K562 (cell line): ENCODE results near the gene ADGRE3. TPM values are rescaled to one million over a fixed set of nuclear protein-coding genes. Genes with fewer than 3 reads are reported as not detected.
A peak's percentile ranks its signal among the peaks of the same experiment; 100 is the strongest.

ENCODE experiments used
- ARNT ChIP-seq, 2 experiments: fragments of 450-650 bp; IDR thresholded peaks; 2 replicates each; pipeline ENCODE4 v1.6.1; 2016; ENCODE audit warnings: mild to moderate bottlenecking in 1 of 2
- BCOR ChIP-seq: fragments of 450-650 bp; IDR thresholded peaks from 2 replicates; pipeline ENCODE4 v1.6.1; 2016
- BHLHE40 ChIP-seq: IDR thresholded peaks from 2 replicates; pipeline ENCODE4 v1.6.1; 2011; ENCODE audit warnings: low read length, improper control_type of control experiment
- CBX5 ChIP-seq: IDR thresholded peaks from 2 replicates; pipeline ENCODE4 v1.6.1; 2014; ENCODE audit warnings: low read depth, borderline replicate concordance
- KHSRP ChIP-seq: fragments of 450-650 bp; IDR thresholded peaks from 2 replicates; pipeline ENCODE4 v1.6.1; 2017
- TAF7 ChIP-seq: fragments of 450-650 bp; IDR thresholded peaks from 2 replicates; pipeline ENCODE4 v1.6.1; 2016; ENCODE audit warnings: missing genetic modification characterization, missing compliant biosample characterization
- TEAD4 ChIP-seq, 2 experiments: sonication (generic) in 1 of 2; formaldehyde crosslinking in 1 of 2; IDR thresholded peaks; 2 replicates each; pipeline versions ENCODE4 v1.6.1 to v1.8.0; 2012 to 2022; ENCODE audit warnings: borderline replicate concordance in 1 of 2, inconsistent platforms in 1 of 2, low read length in 1 of 2, mild to moderate bottlenecking in 1 of 2, missing genetic modification reagents in 1 of 2
- THRAP3 ChIP-seq: fragments of 450-650 bp; IDR thresholded peaks from 2 replicates; pipeline ENCODE4 v1.6.1; 2016; ENCODE audit warnings: mild to moderate bottlenecking, inconsistent platforms, borderline replicate concordance
- TRIM24 ChIP-seq, 2 experiments: fragments of 450-650 bp; IDR thresholded peaks; 2 replicates each; pipeline ENCODE4 v1.6.1; 2016
- XRCC3 ChIP-seq: fragments of 450-650 bp; IDR thresholded peaks from 2 replicates; pipeline ENCODE4 v1.6.1; 2017; ENCODE audit warnings: mild to moderate bottlenecking, moderate library complexity
- ZNF280A ChIP-seq: fragments of 450-650 bp; IDR thresholded peaks from 2 replicates; pipeline ENCODE4 v1.6.1; 2018; ENCODE audit warnings: mild to moderate bottlenecking, low read depth; ENCODE audit not compliant: partially characterized antibody
- ZNF75A ChIP-seq: fragments of 450-650 bp; formaldehyde crosslinking; IDR thresholded peaks from 2 replicates; pipeline ENCODE4 v1.4.0; 2020; ENCODE audit warnings: mild to moderate bottlenecking
- polyA plus RNA-seq, 8 experiments: library from polyadenylated mRNA; depleted of rRNA in 4 of 8; stranded (reverse) in 5 of 8; unstranded in 3 of 8; fragments of >200 nt; fragmentation: Nextera tagmentation in 2 of 8; fragmentation: Illumina TruSeq in 1 of 8; extraction: Ambion mirVana in 2 of 8; extraction: Trizol in 1 of 8; gene quantifications; 2 replicates each; pipeline versions ENCODE4 v1.2.1 to v1.2.3, GENCODE V29; 2011 to 2014; ENCODE audit warnings: inconsistent platforms in 1 of 8, missing spikeins in 1 of 8
- total RNA-seq, 7 experiments: library from RNA; depleted of rRNA in 6 of 7; stranded (reverse); fragments of >200 nt in 6 of 7; fragmentation: Illumina TruSeq in 2 of 7; extraction: Trizol in 2 of 7; gene quantifications; 2 replicates each; pipeline versions ENCODE4 v1.2.1 to v1.2.3, GENCODE V29; 2011 to 2021; ENCODE audit warnings: low replicate concordance in 1 of 7
- TF ChIP-seq, protein P1 (sequence below): sonication (generic); formaldehyde crosslinking; IDR thresholded peaks from 2 replicates; pipeline ENCODE4 v1.9.0; 2022; ENCODE audit warnings: mild to moderate bottlenecking, missing genetic modification reagents
- TF ChIP-seq, protein P2 (sequence below), 2 experiments: fragments of 450-650 bp in 1 of 2; sonication (generic) in 1 of 2; formaldehyde crosslinking in 1 of 2; IDR thresholded peaks; 2 replicates each; pipeline versions ENCODE4 v1.7.1 to v1.9.0; 2016 to 2022; ENCODE audit warnings: inconsistent platforms in 1 of 2, mild to moderate bottlenecking in 1 of 2, missing genetic modification reagents in 1 of 2

Gene ADGRE3
- total and polyA plus RNA-seq, 9 of the 15 experiments (the other 6 are each of a cell fraction or from before 2014, with no cell fraction given) = not detected

GRCh38 chr19:14718522-14719116, 44.0 kb upstream of the ADGRE3 start (continued):
- TF ChIP-seq ZNF280A (peak; percentile 98), BCOR (no peak), ARNT (IDR thresholded peaks at IDR 0.05) (no peak), THRAP3 (no peak), TAF7 (no peak), ZNF75A (CRISPR knock-in tag) (peak; percentile 100), TRIM24 (IDR thresholded peaks at IDR 0.05) (peak in 1 of 2 experiments; percentile 77; a peak in 2 of 4 replicates), TEAD4 (IDR thresholded peaks at IDR 0.05; ENCODE audit: low read length) (peak; percentile 19; the same call in 1 of the 2 replicates), TEAD4 (CRISPR knock-in tag; IDR thresholded peaks at IDR 0.05; ENCODE audit: borderline replicate concordance) (no peak), XRCC3 (peak; percentile 96), BHLHE40 (no peak), CBX5 (peak; percentile 48; the same call in 1 of the 2 replicates), KHSRP (no peak)
- TF ChIP-seq, protein P1, sequence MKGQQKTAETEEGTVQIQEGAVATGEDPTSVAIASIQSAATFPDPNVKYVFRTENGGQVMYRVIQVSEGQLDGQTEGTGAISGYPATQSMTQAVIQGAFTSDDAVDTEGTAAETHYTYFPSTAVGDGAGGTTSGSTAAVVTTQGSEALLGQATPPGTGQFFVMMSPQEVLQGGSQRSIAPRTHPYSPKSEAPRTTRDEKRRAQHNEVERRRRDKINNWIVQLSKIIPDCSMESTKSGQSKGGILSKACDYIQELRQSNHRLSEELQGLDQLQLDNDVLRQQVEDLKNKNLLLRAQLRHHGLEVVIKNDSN = no peak
- TF ChIP-seq, protein P2, sequence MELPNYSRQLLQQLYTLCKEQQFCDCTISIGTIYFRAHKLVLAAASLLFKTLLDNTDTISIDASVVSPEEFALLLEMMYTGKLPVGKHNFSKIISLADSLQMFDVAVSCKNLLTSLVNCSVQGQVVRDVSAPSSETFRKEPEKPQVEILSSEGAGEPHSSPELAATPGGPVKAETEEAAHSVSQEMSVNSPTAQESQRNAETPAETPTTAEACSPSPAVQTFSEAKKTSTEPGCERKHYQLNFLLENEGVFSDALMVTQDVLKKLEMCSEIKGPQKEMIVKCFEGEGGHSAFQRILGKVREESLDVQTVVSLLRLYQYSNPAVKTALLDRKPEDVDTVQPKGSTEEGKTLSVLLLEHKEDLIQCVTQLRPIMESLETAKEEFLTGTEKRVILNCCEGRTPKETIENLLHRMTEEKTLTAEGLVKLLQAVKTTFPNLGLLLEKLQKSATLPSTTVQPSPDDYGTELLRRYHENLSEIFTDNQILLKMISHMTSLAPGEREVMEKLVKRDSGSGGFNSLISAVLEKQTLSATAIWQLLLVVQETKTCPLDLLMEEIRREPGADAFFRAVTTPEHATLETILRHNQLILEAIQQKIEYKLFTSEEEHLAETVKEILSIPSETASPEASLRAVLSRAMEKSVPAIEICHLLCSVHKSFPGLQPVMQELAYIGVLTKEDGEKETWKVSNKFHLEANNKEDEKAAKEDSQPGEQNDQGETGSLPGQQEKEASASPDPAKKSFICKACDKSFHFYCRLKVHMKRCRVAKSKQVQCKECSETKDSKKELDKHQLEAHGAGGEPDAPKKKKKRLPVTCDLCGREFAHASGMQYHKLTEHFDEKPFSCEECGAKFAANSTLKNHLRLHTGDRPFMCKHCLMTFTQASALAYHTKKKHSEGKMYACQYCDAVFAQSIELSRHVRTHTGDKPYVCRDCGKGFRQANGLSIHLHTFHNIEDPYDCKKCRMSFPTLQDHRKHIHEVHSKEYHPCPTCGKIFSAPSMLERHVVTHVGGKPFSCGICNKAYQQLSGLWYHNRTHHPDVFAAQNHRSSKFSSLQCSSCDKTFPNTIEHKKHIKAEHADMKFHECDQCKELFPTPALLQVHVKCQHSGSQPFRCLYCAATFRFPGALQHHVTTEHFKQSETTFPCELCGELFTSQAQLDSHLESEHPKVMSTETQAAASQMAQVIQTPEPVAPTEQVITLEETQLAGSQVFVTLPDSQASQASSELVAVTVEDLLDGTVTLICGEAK (IDR thresholded peaks at IDR 0.05) = 0 out of 2 replicates have a peak, but pooled peaks have one; percentile 38
- TF ChIP-seq, protein P2 (CRISPR knock-in tag; IDR thresholded peaks at IDR 0.05) = no peak
- TF ChIP-seq, all 486 proteins: peak for 18
